NT2/D1 (cell line): ENCODE data around the gene CDK14.

Experiments
- YY1 ChIP-seq: IDR thresholded peaks from 2 replicates; pipeline ENCODE4 v1.6.1; 2011; ENCODE audit not compliant: insufficient read length, insufficient read depth
- ZNF274 ChIP-seq: IDR thresholded peaks from 2 replicates; pipeline ENCODE4 v1.6.1; 2011; ENCODE audit warnings: mild to moderate bottlenecking, low read depth, low read length

- no peak for TF ChIP-seq ZNF274
- TF ChIP-seq YY1: no peak
Measured at GRCh38 chr7:90563286-90563685, 32.8 kb upstream of the CDK14 start.
